Neural progenitor cell (in vitro differentiated cells): ENCODE results near the gene DNAJB12.

Source experiments
- EZH2 ChIP-seq: fragments of 200-600 bp; sonication (generic); IDR thresholded peaks from 2 replicates; pipeline ENCODE4 v1.6.1; 2017; ENCODE audit warnings: antibody characterized with exemption, mild to moderate bottlenecking, moderate library complexity
- TF ChIP-seq, protein P1 (sequence below): fragments of 200-600 bp; sonication (generic); IDR thresholded peaks from 2 replicates; pipeline ENCODE4 v1.5.1; 2017; ENCODE audit warnings: antibody characterized with exemption, mild to moderate bottlenecking

DNA sequence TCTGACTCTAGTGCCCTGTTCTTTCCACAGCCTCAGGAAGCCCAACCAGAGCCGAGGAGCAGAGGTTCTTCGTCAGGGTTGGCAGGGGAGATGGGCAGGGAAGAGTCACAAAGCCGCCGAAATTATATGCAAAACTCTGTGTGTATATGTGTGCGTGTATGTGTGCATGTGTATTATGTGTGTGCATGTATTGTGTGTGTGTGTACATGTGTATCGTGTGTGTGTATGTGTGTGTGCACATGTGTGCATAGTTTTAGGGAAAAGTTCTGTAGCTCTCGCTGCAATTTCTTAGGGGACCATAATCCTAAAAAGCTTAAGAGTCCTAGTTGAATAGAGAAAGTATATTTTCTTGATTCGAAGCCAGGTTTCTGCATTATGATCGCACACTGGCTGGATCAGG lies 17.0 kb downstream of the DNAJB12 start:
- no peak for TF ChIP-seq EZH2
- TF ChIP-seq, protein P1, sequence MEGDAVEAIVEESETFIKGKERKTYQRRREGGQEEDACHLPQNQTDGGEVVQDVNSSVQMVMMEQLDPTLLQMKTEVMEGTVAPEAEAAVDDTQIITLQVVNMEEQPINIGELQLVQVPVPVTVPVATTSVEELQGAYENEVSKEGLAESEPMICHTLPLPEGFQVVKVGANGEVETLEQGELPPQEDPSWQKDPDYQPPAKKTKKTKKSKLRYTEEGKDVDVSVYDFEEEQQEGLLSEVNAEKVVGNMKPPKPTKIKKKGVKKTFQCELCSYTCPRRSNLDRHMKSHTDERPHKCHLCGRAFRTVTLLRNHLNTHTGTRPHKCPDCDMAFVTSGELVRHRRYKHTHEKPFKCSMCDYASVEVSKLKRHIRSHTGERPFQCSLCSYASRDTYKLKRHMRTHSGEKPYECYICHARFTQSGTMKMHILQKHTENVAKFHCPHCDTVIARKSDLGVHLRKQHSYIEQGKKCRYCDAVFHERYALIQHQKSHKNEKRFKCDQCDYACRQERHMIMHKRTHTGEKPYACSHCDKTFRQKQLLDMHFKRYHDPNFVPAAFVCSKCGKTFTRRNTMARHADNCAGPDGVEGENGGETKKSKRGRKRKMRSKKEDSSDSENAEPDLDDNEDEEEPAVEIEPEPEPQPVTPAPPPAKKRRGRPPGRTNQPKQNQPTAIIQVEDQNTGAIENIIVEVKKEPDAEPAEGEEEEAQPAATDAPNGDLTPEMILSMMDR, result no peak
